ENCODE results near the gene ZNG1C. TPM values are rescaled to one million over a fixed set of nuclear protein-coding genes. Genes with fewer than 3 reads are reported as not detected.
"Not testable (repeated sequence)": the region's sequence is repeated elsewhere in the genome, so short reads cannot be mapped to it uniquely, and the experiment has no call there.

Gene ZNG1C
- total RNA-seq (2014; rRNA removed): 11.2 and 24.0 TPM in 2 replicates
- 32.1 TPM for polyA plus RNA-seq (2012)

GRCh38 chr9:68241683-68242082, at the start of gene ZNG1C:
Gene ZNG1C (plus strand): TSS chr9:68241983. CDS start chr9:68242032, 49 bp downstream.
- not testable (repeated sequence) for DNase-seq (ENCODE audit: low read depth)

GRCh38 chr9:68242437-68242836, 654 bp downstream of the ZNG1C start:
- DNase-seq (ENCODE audit: low read depth): not testable (repeated sequence)

- not testable (repeated sequence) for DNase-seq (ENCODE audit: low read depth)
Observed at GRCh38 chr9:68281041-68281440, 39.3 kb downstream of the ZNG1C start.

GRCh38 chr9:68302567-68302966, 60.8 kb downstream of the ZNG1C start, which contains the start of gene FOXD4L3:
Gene FOXD4L3 (plus strand): TSS chr9:68302867. CDS start chr9:68302952, 85 bp downstream.
- DNase-seq (ENCODE audit: low read depth): not testable (repeated sequence)

- DNase-seq (ENCODE audit: low read depth): not testable (repeated sequence)
Observed at GRCh38 chr9:68303771-68304170, 62.0 kb downstream of the ZNG1C start.

DNA sequence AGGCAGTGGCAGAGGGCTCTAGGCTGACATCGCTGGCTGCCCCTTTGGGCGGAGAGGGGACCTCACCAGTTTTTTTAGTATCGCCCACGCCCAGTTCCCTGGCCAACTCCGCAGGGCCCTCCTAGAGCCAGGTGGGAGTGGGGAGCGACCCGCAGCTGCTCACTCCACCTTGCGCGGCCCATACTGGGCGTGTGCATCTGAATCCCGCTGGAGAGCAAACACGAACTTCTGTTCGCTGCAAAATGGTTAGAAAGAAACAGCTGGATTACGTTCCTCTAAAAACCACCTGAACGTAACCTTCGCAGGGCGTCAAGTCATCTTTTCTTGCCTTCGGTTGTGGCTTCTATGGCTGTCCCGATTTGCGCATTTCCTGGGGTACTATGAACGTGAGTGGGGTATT, 62.4 kb downstream of the ZNG1C start:
- DNase-seq (ENCODE audit: low read depth): not testable (repeated sequence)

DNA sequence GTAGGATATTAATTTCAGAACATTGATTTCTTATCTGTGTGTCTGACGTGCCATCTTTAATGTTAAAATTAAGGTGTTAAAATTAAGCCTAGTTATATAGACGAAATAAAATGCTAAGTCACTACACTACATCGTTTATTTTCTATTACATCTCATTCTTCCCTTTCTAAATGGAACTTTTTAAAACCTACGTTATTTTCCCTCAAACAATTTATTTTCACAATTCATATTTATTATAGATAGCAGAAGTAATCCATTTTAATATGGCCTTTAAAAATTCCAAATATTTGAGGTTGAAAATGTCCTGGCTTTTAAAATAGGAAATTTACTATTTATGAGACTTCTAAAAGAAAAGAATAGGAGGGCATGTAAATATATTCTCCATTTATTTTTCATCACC, 63.0 kb downstream of the ZNG1C start:
- not testable (repeated sequence) for DNase-seq (ENCODE audit: low read depth)

- DNase-seq (ENCODE audit: low read depth): not testable (repeated sequence)
Observed at GRCh38 chr9:68305680-68306285, 64.0 kb downstream of the ZNG1C start.

DNA sequence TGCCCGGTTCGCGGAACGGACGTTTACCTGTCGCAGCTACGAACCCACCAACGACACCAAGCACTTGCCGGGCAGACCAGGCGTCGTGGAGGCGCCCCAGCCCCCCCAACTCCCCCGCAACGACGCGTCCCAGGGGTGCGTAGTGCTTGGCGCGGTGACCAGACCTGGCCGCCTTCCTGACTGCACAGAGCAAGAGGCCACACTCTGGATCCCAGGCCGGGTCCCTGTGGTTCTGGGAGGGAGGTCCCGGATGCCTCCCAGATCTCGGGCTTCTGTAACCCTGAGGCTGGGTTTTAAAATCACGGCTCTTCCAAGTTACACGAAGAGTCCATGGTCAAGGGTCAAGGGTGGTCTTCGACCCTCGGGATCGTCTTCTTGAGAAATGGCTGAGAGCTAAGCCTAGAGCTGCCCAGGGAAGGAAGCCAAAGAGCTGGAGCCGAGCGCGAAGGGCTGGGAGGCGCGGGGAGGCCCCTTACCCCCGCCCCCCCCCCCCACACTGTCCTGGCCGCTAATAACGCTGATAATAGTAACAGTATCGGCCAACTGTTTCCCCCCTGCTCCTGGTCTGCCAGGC, 64.7 kb downstream of the ZNG1C start:
- not testable (repeated sequence) for DNase-seq (ENCODE audit: low read depth)

DNA sequence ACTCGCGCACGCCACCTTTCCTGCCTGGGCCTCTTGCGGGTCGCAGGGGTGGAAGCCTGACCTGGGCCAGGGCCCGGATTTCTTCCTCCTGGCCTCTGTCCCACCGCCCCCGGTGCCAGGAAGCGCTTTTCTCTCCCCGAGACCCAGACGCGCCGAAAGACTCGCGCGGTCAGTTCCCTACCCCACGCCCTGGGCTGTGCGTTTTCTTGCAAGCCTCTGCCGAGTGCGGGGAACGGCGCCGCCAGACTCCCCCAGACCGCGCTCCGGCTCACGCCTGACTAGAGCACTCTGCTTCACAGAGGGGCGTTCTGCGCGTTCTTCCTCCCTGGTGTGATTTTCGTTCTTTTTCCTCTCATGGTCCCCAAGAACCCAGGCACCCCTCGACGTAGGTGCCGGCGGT, 65.3 kb downstream of the ZNG1C start:
- not testable (repeated sequence) for DNase-seq (ENCODE audit: low read depth)

- DNase-seq (ENCODE audit: low read depth): not testable (repeated sequence)
Observed at GRCh38 chr9:68307654-68308053, 65.9 kb downstream of the ZNG1C start.

- not testable (repeated sequence) for DNase-seq (ENCODE audit: low read depth)
Observed at GRCh38 chr9:68311208-68311607, 69.4 kb downstream of the ZNG1C start.

DNA sequence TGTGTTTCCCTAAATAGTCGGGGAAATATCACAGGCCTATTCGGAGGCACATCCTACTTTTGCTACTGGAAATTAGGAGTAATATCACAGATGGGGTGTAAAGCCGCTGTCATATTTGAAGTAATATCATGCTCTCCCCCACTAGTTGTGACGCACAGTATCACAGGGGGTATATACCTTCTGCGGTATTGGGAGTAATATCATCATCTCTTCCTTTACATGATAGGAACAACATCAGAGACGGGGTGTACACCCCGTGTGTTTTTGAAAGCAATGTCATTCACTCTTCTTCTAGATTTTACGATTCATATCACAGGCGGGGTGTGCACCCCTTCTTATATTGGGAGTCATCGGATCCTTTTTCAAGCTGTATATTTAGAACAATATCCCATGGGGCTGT, 76.4 kb downstream of the ZNG1C start:
- DNase-seq (ENCODE audit: low read depth): not testable (repeated sequence)

DNA sequence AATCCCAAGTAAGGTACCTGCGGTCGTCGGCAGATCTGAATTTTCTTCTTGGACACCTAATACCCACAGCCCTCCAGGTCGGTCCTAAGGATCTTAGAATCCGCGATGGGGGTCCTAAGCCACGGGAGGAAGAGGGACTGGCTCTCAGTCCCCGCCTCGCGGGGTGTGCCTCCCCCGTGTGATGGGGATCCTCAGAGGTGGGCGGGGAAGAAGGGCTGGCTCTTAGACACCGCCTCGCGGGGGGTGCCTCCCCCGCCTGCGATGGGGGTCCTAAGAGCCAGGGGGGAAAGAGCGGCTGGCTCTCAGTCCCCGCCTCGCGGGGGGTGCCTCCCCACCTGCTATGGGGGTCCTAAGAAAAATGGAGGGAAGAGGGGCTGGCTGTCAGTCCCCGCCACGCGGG, 82.0 kb downstream of the ZNG1C start:
- not testable (repeated sequence) for DNase-seq (ENCODE audit: low read depth)

- DNase-seq (ENCODE audit: low read depth): not testable (repeated sequence)
Observed at GRCh38 chr9:68324518-68324917, 82.7 kb downstream of the ZNG1C start.

GRCh38 chr9:68329106-68329505, 87.3 kb downstream of the ZNG1C start:
- not testable (repeated sequence) for DNase-seq (ENCODE audit: low read depth)

DNA sequence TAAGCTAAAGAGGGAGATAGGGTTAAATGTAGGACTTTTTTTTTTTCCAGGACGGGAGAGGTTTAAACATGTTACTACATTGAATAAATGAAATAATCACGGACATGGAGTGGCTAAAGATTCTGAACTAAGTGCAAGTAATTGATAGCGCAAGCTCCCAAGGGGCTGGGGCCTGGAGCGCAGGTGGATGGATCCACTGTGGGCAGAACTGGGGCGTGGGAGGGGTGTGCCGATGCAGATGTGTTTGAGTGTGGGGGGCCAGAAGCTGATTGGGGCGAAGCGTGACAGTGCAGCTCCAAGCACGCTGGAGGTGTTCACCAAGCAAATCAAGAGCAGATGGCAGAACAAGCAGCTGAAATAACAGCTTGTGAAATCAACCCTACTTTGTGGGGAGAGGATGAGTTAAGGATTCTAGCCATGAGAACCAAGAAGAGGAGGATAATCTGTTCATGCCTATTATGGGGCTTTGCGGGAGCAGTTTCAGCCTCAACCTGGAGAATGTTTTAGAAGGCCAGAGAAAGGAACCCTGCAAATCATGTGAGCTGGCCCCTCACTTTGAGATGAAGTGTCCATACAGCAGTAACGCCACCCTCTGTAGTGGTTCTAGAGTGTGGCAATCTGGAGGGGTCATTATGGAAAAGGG, 88.9 kb downstream of the ZNG1C start:
- DNase-seq (ENCODE audit: low read depth): peak; percentile 59

GRCh38 chr9:68332122-68332521, 90.3 kb downstream of the ZNG1C start:
- not testable (repeated sequence) for DNase-seq (ENCODE audit: low read depth)

DNA sequence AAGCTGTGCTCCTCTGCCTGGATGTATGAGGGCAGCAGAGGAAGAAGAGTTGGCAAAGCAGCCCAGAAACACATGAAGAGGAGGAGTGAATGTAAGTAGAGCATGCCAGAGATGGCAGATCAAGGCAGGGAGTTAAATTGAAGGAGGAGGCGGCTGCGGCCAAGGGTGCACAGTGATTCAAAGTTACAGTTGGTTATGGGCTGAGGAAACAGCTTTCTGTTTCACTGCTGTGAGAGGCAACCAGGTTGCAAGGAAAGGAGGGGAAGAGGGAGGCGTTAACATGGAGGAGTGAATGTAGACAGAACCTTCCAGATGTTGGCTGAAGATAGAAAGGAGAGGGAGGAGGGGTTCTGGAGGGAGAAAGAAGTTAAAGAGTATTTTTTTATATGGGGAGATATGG, 94.2 kb downstream of the ZNG1C start:
- not testable (repeated sequence) for DNase-seq (ENCODE audit: low read depth)

GRCh38 chr9:68336639-68337339, 95.0 kb downstream of the ZNG1C start:
- not testable (repeated sequence) for DNase-seq (ENCODE audit: low read depth)

DNA sequence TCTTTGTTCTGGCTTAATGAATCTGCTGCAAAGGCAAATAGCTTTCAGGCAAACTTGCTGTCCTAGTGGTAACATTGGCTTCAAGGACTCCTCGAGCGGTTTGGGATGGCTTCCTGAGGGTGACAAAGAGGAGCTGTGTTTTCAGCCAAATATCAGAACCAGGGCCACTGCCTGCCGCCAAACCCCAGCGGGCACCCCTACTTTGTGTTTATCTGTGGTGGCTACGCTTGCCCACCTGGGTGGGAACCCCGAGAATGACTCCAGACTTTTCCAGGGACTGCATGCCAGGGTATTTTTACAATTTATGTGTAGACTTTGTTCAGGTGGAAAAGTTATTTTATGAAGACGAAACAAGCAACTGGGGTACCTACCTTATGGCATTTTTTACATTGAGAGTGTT, 96.2 kb downstream of the ZNG1C start:
- not testable (repeated sequence) for DNase-seq (ENCODE audit: low read depth)
